ENCODE measurements around the gene CMYA5. TPM values are rescaled to one million over a fixed set of nuclear protein-coding genes. Genes with fewer than 3 reads are reported as not detected.
"Not testable (repeated sequence)": the region's sequence is repeated elsewhere in the genome, so short reads cannot be mapped to it uniquely, and the experiment has no call there.

CMYA5 gene
- total RNA-seq, 2 experiments from 2014 or later: 0.20 to 0.22 TPM

GRCh38 chr5:79774171-79774854 is 84.7 kb downstream of the CMYA5 start:
- TF ChIP-seq CTCF (IDR thresholded peaks at IDR 0.05): no peak
- DNase-seq (peak in 3 of 14 experiments; percentile 9 to 28 (median 19)), ATAC-seq (ENCODE audit: poor library complexity) (no peak)
- H3K36me3 ChIP-seq (ENCODE audit: insufficient read depth, low read length): no peaks in the 10 kb centered on the region
- H3K27me3 Mint-ChIP-seq: no peaks in the 10 kb centered on the region
- CTCF ChIA-PET: no interaction called here
- no peaks in the 10 kb centered on the region for H3K4me1 ChIP-seq (ENCODE audit: insufficient read depth, low read length)
- H3K27ac ChIP-seq (ENCODE audit: low read depth in 1 of 2, low read length in 2 of 2): no peak overlapping the region
- H3K4me3 ChIP-seq (ENCODE audit: low read length): no peak overlapping the region
- POLR2A ChIA-PET: interaction anchor here (1.4 kb wide), 1 partner anchor 38 kb away, joined by 3 read pairs; no protein-coding TSS in a partner anchor
- peaks cover 2% of the 10 kb centered on the region for H3K9me3 Mint-ChIP-seq
- H3K36me3 Mint-ChIP-seq (ENCODE audit: low read depth): no peaks in the 10 kb centered on the region
- peaks cover 5 to 11% of the 10 kb centered on the region in 2 experiments for H3K9me3 ChIP-seq (ENCODE audit: control insufficient read depth in 1 of 2, insufficient read depth in 1 of 2, low read length in 2 of 2)
- H3K4me3 Mint-ChIP-seq: no peak overlapping the region
- no peak overlapping the region for H3K27ac Mint-ChIP-seq
- intact Hi-C loops (cut with DNase I, micrococcal nuclease): no loop called here
- H3K4me1 Mint-ChIP-seq (ENCODE audit: low read depth): no peaks in the 10 kb centered on the region
- no peaks in the 10 kb centered on the region for H3K27me3 ChIP-seq (ENCODE audit: control insufficient read depth in 1 of 2, insufficient read depth in 2 of 2, low read length in 2 of 2)

GRCh38 chr5:79774855-79775237 is 85.2 kb downstream of the CMYA5 start:
- H3K36me3 ChIP-seq (ENCODE audit: insufficient read depth, low read length): no peaks in the 10 kb centered on the region
- Mint-ChIP-seq H3K27me3 (no peaks in the 10 kb centered on the region), H3K4me3 (no peak overlapping the region)

GRCh38 chr5:79784741-79785140 is 95.1 kb downstream of the CMYA5 start:
- H3K36me3 Mint-ChIP-seq (ENCODE audit: low read depth); H3K27ac Mint-ChIP-seq; H3K27me3 Mint-ChIP-seq; ATAC-seq (ENCODE audit: poor library complexity); CTCF ChIA-PET; H3K9me3 ChIP-seq (ENCODE audit: control insufficient read depth in 1 of 2, insufficient read depth in 1 of 2, low read length in 2 of 2); H3K4me1 Mint-ChIP-seq (ENCODE audit: low read depth); H3K4me1 ChIP-seq (ENCODE audit: insufficient read depth, low read length); H3K27me3 ChIP-seq (ENCODE audit: control insufficient read depth in 1 of 2, insufficient read depth in 2 of 2, low read length in 2 of 2); H3K27ac ChIP-seq (ENCODE audit: low read depth in 1 of 2, low read length in 2 of 2); H3K36me3 ChIP-seq (ENCODE audit: insufficient read depth, low read length); H3K4me3 Mint-ChIP-seq; POLR2A ChIA-PET; DNase-seq; H3K9me3 Mint-ChIP-seq; intact Hi-C loops (cut with DNase I, micrococcal nuclease): not testable (repeated sequence)
- H3K4me3 ChIP-seq (ENCODE audit: low read length): peak overlapping the region; percentile 25

More at GRCh38 chr5:79774855-79775237, 85.2 kb downstream of the CMYA5 start:
- DNase-seq: no peak
- no peak overlapping the region for H3K4me3 ChIP-seq (ENCODE audit: low read length)
- H3K27me3 ChIP-seq (ENCODE audit: control insufficient read depth in 1 of 2, insufficient read depth in 2 of 2, low read length in 2 of 2): no peaks in the 10 kb centered on the region
- H3K9me3 ChIP-seq (ENCODE audit: control insufficient read depth in 1 of 2, insufficient read depth in 1 of 2, low read length in 2 of 2): peaks cover under 1 to 8% of the 10 kb centered on the region in 2 experiments
- no peak for TF ChIP-seq CTCF (IDR thresholded peaks at IDR 0.05)
- no peak overlapping the region for H3K27ac ChIP-seq (ENCODE audit: low read depth in 1 of 2, low read length in 2 of 2)
- Mint-ChIP-seq H3K27ac (no peak overlapping the region), H3K9me3 (peaks cover 2% of the 10 kb centered on the region), H3K4me1 (ENCODE audit: low read depth) (no peaks in the 10 kb centered on the region), H3K36me3 (ENCODE audit: low read depth) (no peaks in the 10 kb centered on the region)
- no peaks in the 10 kb centered on the region for H3K4me1 ChIP-seq (ENCODE audit: insufficient read depth, low read length)
- POLR2A ChIA-PET: interaction anchor here (1.4 kb wide), 1 partner anchor 39 kb away, joined by 3 read pairs; no protein-coding TSS in a partner anchor
- no peak for ATAC-seq (ENCODE audit: poor library complexity)
- CTCF ChIA-PET: no interaction called here
- intact Hi-C loops (cut with DNase I, micrococcal nuclease): no loop called here

GRCh38 chr5:79785983-79786382 is 96.3 kb downstream of the CMYA5 start:
- ChIA-PET POLR2A (no interaction called here), CTCF (no interaction called here)
- Mint-ChIP-seq H3K27ac (no peak overlapping the region), H3K4me3 (no peak overlapping the region), H3K27me3 (no peaks in the 10 kb centered on the region), H3K4me1 (ENCODE audit: low read depth) (no peaks in the 10 kb centered on the region), H3K9me3 (no peaks in the 10 kb centered on the region), H3K36me3 (ENCODE audit: low read depth) (no peaks in the 10 kb centered on the region)
- intact Hi-C loops (cut with DNase I, micrococcal nuclease): no loop called here
- H3K27ac ChIP-seq (ENCODE audit: low read depth in 1 of 2, low read length in 2 of 2): no peak overlapping the region
- ATAC-seq (ENCODE audit: poor library complexity) (no peak), DNase-seq (no peak)
- TF ChIP-seq CTCF (IDR thresholded peaks at IDR 0.05): no peak
- H3K36me3 ChIP-seq (ENCODE audit: insufficient read depth, low read length): no peaks in the 10 kb centered on the region
- no peak overlapping the region for H3K4me3 ChIP-seq (ENCODE audit: low read length)
- H3K9me3 ChIP-seq (ENCODE audit: control insufficient read depth in 1 of 2, insufficient read depth in 1 of 2, low read length in 2 of 2): no peaks in the 10 kb centered on the region
- no peaks in the 10 kb centered on the region for H3K4me1 ChIP-seq (ENCODE audit: insufficient read depth, low read length)
- H3K27me3 ChIP-seq (ENCODE audit: control insufficient read depth in 1 of 2, insufficient read depth in 2 of 2, low read length in 2 of 2): no peaks in the 10 kb centered on the region
